Astrocyte (in vitro differentiated cells and primary cell): ENCODE measurements around the gene RALA. TPM values are rescaled to one million over a fixed set of nuclear protein-coding genes. Genes with fewer than 3 reads are reported as not detected.

Experiments used
- DNase-seq: peaks from one replicate; pipeline ENCODE4 v3.0.0-alpha.2; 2010; ENCODE audit warnings: low read depth
- FAIRE-seq: peaks from 2 replicates; lab custom pipeline; 2011; peaks lifted over from hg19 to GRCh38; lab: Jason Lieb, UNC
- H2AFZ ChIP-seq: 2 replicates; pipeline ENCODE4 v1.6.0; 2012; ENCODE audit warnings: low read depth, low read length, inconsistent platforms
- H3K27ac ChIP-seq: 2 replicates; pipeline ENCODE4 v1.5.1; 2011; ENCODE audit warnings: low read depth, low read length, inconsistent platforms
- H3K27me3 ChIP-seq: 2 replicates; pipeline ENCODE4 v1.6.0; 2011; ENCODE audit warnings: low read length, inconsistent platforms; ENCODE audit not compliant: insufficient read depth
- H3K36me3 ChIP-seq: 2 replicates; pipeline ENCODE4 v1.5.1; 2011; ENCODE audit warnings: low read length, inconsistent platforms; ENCODE audit not compliant: insufficient read depth
- H3K4me1 ChIP-seq: 2 replicates; pipeline ENCODE4 v1.5.1; 2011; ENCODE audit warnings: low read length, inconsistent platforms; ENCODE audit not compliant: insufficient read depth
- H3K4me2 ChIP-seq: 2 replicates; pipeline ENCODE4 v1.6.0; 2012; ENCODE audit warnings: low read length, inconsistent platforms
- H3K4me3 ChIP-seq: 2 replicates; pipeline ENCODE4 v1.5.1; 2011; ENCODE audit warnings: low read depth, mild to moderate bottlenecking, low read length, inconsistent platforms; ENCODE audit not compliant: insufficient read depth
- H3K79me2 ChIP-seq: 2 replicates; pipeline ENCODE4 v1.6.0; 2012; ENCODE audit warnings: mild to moderate bottlenecking, low read length, inconsistent platforms; ENCODE audit not compliant: insufficient read depth
- H3K9ac ChIP-seq: 2 replicates; pipeline ENCODE4 v1.6.0; 2012; ENCODE audit warnings: mild to moderate bottlenecking, low read length, inconsistent platforms
- H3K9me3 ChIP-seq: 2 replicates; pipeline ENCODE4 v1.5.1; 2012; ENCODE audit warnings: low read depth, mild to moderate bottlenecking, low read length, inconsistent platforms; ENCODE audit not compliant: insufficient read depth
- H4K20me1 ChIP-seq: 2 replicates; pipeline ENCODE4 v1.6.0; 2012; ENCODE audit warnings: low read length, inconsistent platforms; ENCODE audit not compliant: insufficient read depth
- H3K27ac Mint-ChIP-seq: one replicate; pipeline ENCODE4 v1.8.0; 2021; ENCODE audit warnings: mild to moderate bottlenecking, mixed read lengths; ENCODE audit not compliant: unreplicated experiment
- H3K27me3 Mint-ChIP-seq: one replicate; pipeline ENCODE4 v1.8.0; 2021; ENCODE audit warnings: low read depth, mixed read lengths; ENCODE audit not compliant: unreplicated experiment
- H3K36me3 Mint-ChIP-seq: one replicate; pipeline ENCODE4 v1.8.0; 2021; ENCODE audit warnings: low read depth, mixed read lengths; ENCODE audit not compliant: unreplicated experiment
- H3K4me1 Mint-ChIP-seq: one replicate; pipeline ENCODE4 v1.8.0; 2021; ENCODE audit warnings: low read depth, mixed read lengths; ENCODE audit not compliant: unreplicated experiment
- H3K4me3 Mint-ChIP-seq: one replicate; pipeline ENCODE4 v1.8.0; 2021; ENCODE audit warnings: mild to moderate bottlenecking, moderate library complexity, mixed read lengths; ENCODE audit not compliant: unreplicated experiment
- H3K9me3 Mint-ChIP-seq: one replicate; pipeline ENCODE4 v1.8.0; 2021; ENCODE audit warnings: mild to moderate bottlenecking, mixed read lengths; ENCODE audit not compliant: unreplicated experiment
- CTCF ChIP-seq: IDR thresholded peaks from 2 replicates; pipeline ENCODE4 v1.5.1; 2011; ENCODE audit warnings: low read depth, mild to moderate bottlenecking, inconsistent platforms, low read length, moderate library complexity; ENCODE audit not compliant: insufficient read depth
- EZH2 ChIP-seq: IDR thresholded peaks from 2 replicates; pipeline ENCODE4 v1.6.1; 2012; ENCODE audit warnings: mild to moderate bottlenecking, low read length, inconsistent platforms; ENCODE audit not compliant: insufficient read depth
- total RNA-seq: library from RNA; stranded (reverse); gene quantifications from 2 replicates; pipeline ENCODE4 v1.2.1, GENCODE V29; 2021

The RALA gene
- total RNA-seq, 1 donor from 2014 or later: 70.2 TPM

GRCh38 chr7:39606352-39606751 is 17.0 kb upstream of the RALA start:
- no peaks in the 10 kb centered on the region for H3K36me3 ChIP-seq
- Mint-ChIP-seq H3K27ac (no peak overlapping the region), H3K4me3 (no peak overlapping the region), H3K27me3 (peaks cover 5% of the 10 kb centered on the region), H3K9me3 (peaks cover 4% of the 10 kb centered on the region), H3K36me3 (peaks cover 3% of the 10 kb centered on the region), H3K4me1 (peaks cover 28% of the 10 kb centered on the region)
- no peak overlapping the region for H3K9ac ChIP-seq
- peaks cover 17% of the 10 kb centered on the region for H3K4me1 ChIP-seq
- TF ChIP-seq EZH2 (no peak), CTCF (no peak)
- no peaks in the 10 kb centered on the region for H4K20me1 ChIP-seq
- H3K27ac ChIP-seq: no peak overlapping the region
- no peaks in the 10 kb centered on the region for H3K27me3 ChIP-seq
- H3K4me3 ChIP-seq: no peak overlapping the region
- no peak for FAIRE-seq
- no peak overlapping the region for H3K4me2 ChIP-seq
- no peaks in the 10 kb centered on the region for H3K79me2 ChIP-seq
- H2AFZ ChIP-seq: no peak overlapping the region
- DNase-seq: no peak
- H3K9me3 ChIP-seq: no peaks in the 10 kb centered on the region

- no peak overlapping the region for H3K4me2 ChIP-seq
- no peaks in the 10 kb centered on the region for H3K27me3 ChIP-seq
- DNase-seq: no peak
- no peak overlapping the region for H3K27ac ChIP-seq
- no peaks in the 10 kb centered on the region for H3K36me3 ChIP-seq
- H3K4me1 ChIP-seq: peaks cover 17% of the 10 kb centered on the region
- H3K27me3 Mint-ChIP-seq: peaks cover 5% of the 10 kb centered on the region
- H3K9ac ChIP-seq: no peak overlapping the region
- no peak overlapping the region for H3K4me3 Mint-ChIP-seq
- no peak overlapping the region for H3K4me3 ChIP-seq
- H3K27ac Mint-ChIP-seq: peak overlapping the region; percentile 30
- peaks cover 4% of the 10 kb centered on the region for H3K9me3 Mint-ChIP-seq
- FAIRE-seq: no peak
- no peaks in the 10 kb centered on the region for H4K20me1 ChIP-seq
- no peaks in the 10 kb centered on the region for H3K9me3 ChIP-seq
- H2AFZ ChIP-seq: no peak overlapping the region
- H3K4me1 Mint-ChIP-seq: peaks cover 26% of the 10 kb centered on the region
- TF ChIP-seq EZH2 (no peak), CTCF (no peak)
- H3K36me3 Mint-ChIP-seq: peaks cover 3% of the 10 kb centered on the region
- H3K79me2 ChIP-seq: no peaks in the 10 kb centered on the region
Measured at GRCh38 chr7:39606941-39607340, 16.4 kb upstream of the RALA start.

- H3K27ac ChIP-seq: no peak overlapping the region
- H3K9ac ChIP-seq: no peak overlapping the region
- no peaks in the 10 kb centered on the region for H3K79me2 ChIP-seq
- peaks cover 3% of the 10 kb centered on the region for H3K36me3 Mint-ChIP-seq
- H4K20me1 ChIP-seq: no peaks in the 10 kb centered on the region
- no peak overlapping the region for H3K4me2 ChIP-seq
- no peaks in the 10 kb centered on the region for H3K27me3 ChIP-seq
- H3K27ac Mint-ChIP-seq: peak overlapping the region; percentile 16
- no peaks in the 10 kb centered on the region for H3K9me3 ChIP-seq
- no peak for DNase-seq
- H3K4me3 Mint-ChIP-seq: no peak overlapping the region
- peaks cover 4% of the 10 kb centered on the region for H3K9me3 Mint-ChIP-seq
- H3K36me3 ChIP-seq: no peaks in the 10 kb centered on the region
- H3K27me3 Mint-ChIP-seq: peaks cover 5% of the 10 kb centered on the region
- no peak for TF ChIP-seq CTCF
- TF ChIP-seq EZH2: no peak
- FAIRE-seq: no peak
- peaks cover 17% of the 10 kb centered on the region for H3K4me1 ChIP-seq
- H2AFZ ChIP-seq: no peak overlapping the region
- no peak overlapping the region for H3K4me3 ChIP-seq
- peaks cover 19% of the 10 kb centered on the region for H3K4me1 Mint-ChIP-seq
Measured at GRCh38 chr7:39607865-39608264, 15.5 kb upstream of the RALA start.
